H1 (cell line): Measurements from ENCODE around the gene C1orf21. TPM values are rescaled to one million over a fixed set of nuclear protein-coding genes. Genes with fewer than 3 reads are reported as not detected.

Experiments
- CTCF ChIA-PET: fragments of 300-600 bp; sonication (Branson Sonifier 250); formaldehyde crosslinking; loops from one replicate; lab custom pipeline; 2021; ENCODE audit not compliant: partially characterized antibody; lab: Charles Lee
- POLR2A ChIA-PET: fragments of 300-600 bp; sonication (Branson Sonifier 250); formaldehyde crosslinking; loops from one replicate; lab custom pipeline; 2021; ENCODE audit warnings: inconsistent platforms; ENCODE audit not compliant: partially characterized antibody; lab: Charles Lee
- DNase-seq, 2 experiments: peaks; one replicate each; pipeline versions ENCODE4 v3.0.0 to v3.0.0-alpha.2; 2010 to 2022; ENCODE audit warnings: low spot score in 2 of 2, low read depth in 1 of 2, mixed read lengths in 1 of 2
- FAIRE-seq: peaks from 2 replicates; lab custom pipeline; 2011; peaks lifted over from hg19 to GRCh38; lab: Jason Lieb, UNC
- H2AFZ ChIP-seq: 2 replicates; pipeline ENCODE4 v1.8.1; 2012; ENCODE audit warnings: low read length, inconsistent platforms
- H2AK5ac ChIP-seq: 2 replicates; pipeline ENCODE4 v1.6.1; 2013; ENCODE audit warnings: low read depth, low read length
- H2BK120ac ChIP-seq: replicated peaks from 2 replicates; pipeline ENCODE3; 2013; ENCODE audit warnings: low read depth, low read length, inconsistent platforms
- H2BK12ac ChIP-seq: 2 replicates; pipeline ENCODE4 v1.6.1; 2013; ENCODE audit warnings: low read depth, low read length
- H2BK15ac ChIP-seq: 2 replicates; pipeline ENCODE4 v1.6.1; 2013; ENCODE audit warnings: low read length
- H2BK20ac ChIP-seq: 2 replicates; pipeline ENCODE4 v1.6.1; 2013; ENCODE audit warnings: low read length
- H2BK5ac ChIP-seq: 2 replicates; pipeline ENCODE4 v1.6.1; 2013; ENCODE audit warnings: low read depth, low read length
- H3K14ac ChIP-seq: 2 replicates; pipeline ENCODE4 v1.6.1; 2013; ENCODE audit warnings: inconsistent platforms; ENCODE audit not compliant: insufficient read length
- H3K18ac ChIP-seq: 2 replicates; pipeline ENCODE4 v1.6.1; 2013; ENCODE audit warnings: low read length; ENCODE audit errors: extremely low read depth
- H3K23ac ChIP-seq: 2 replicates; pipeline ENCODE4 v1.6.1; 2013; ENCODE audit warnings: inconsistent platforms; ENCODE audit not compliant: insufficient read length
- H3K23me2 ChIP-seq: 2 replicates; pipeline ENCODE4 v1.6.1; 2013; ENCODE audit warnings: low read depth, low read length
- H3K27ac ChIP-seq: 2 replicates; pipeline ENCODE4 v1.6.1; 2011; ENCODE audit warnings: low read depth, low read length, inconsistent platforms
- H3K27me3 ChIP-seq, 4 experiments: replicated peaks in 1 of 4; 1 replicate in 1 of 4; 2 replicates in 3 of 4; pipeline versions ENCODE4 v1.6.1 to v1.8.1; 2011 to 2013; ENCODE audit warnings: low read length in 3 of 4, mild to moderate bottlenecking in 3 of 4, inconsistent platforms in 2 of 4, mixed read lengths in 2 of 4, moderate library complexity in 1 of 4; ENCODE audit not compliant: control insufficient read depth in 3 of 4, insufficient read depth in 3 of 4; ENCODE audit errors: extremely low read depth in 1 of 4
- H3K36me3 ChIP-seq, 4 experiments: 2 replicates each; pipeline versions ENCODE4 v1.6.1 to v1.8.1; 2011 to 2013; ENCODE audit warnings: mild to moderate bottlenecking in 4 of 4, low read length in 3 of 4, moderate library complexity in 2 of 4, control low read depth in 1 of 4, inconsistent platforms in 1 of 4; ENCODE audit not compliant: insufficient read depth in 4 of 4, control insufficient read depth in 2 of 4
- H3K4ac ChIP-seq: replicated peaks from 2 replicates; pipeline ENCODE3; 2013; ENCODE audit warnings: low read length, low read depth, mixed read lengths, inconsistent platforms; ENCODE audit not compliant: insufficient read length
- H3K4me1 ChIP-seq, 4 experiments: replicated peaks in 1 of 4; 1 replicate in 1 of 4; 2 replicates in 3 of 4; pipeline versions ENCODE4 v1.6.1 to v1.8.1; 2011 to 2013; ENCODE audit warnings: low read length in 3 of 4, inconsistent platforms in 2 of 4, mixed read lengths in 1 of 4; ENCODE audit not compliant: insufficient read depth in 4 of 4, control insufficient read depth in 3 of 4
- H3K4me2 ChIP-seq, 2 experiments: 2 replicates each; pipeline versions ENCODE4 v1.6.1 to v1.8.1; 2011 to 2013; ENCODE audit warnings: low read depth in 2 of 2, low read length in 2 of 2, control low read depth in 1 of 2, inconsistent platforms in 1 of 2, mild to moderate bottlenecking in 1 of 2; ENCODE audit not compliant: insufficient read depth in 1 of 2
- H3K4me3 ChIP-seq, 4 experiments: fragments of 200-600, 300-600 bp in 1 of 4; sonication (generic), shearing (Covaris generic), sonication (Bioruptor Twin) in 1 of 4; 2 replicates each; pipeline versions ENCODE4 v1.5.1 to v1.8.1; 2011 to 2016; ENCODE audit warnings: low read length in 4 of 4, low read depth in 3 of 4, control low read depth in 2 of 4, inconsistent platforms in 2 of 4, mild to moderate bottlenecking in 2 of 4, mixed read lengths in 1 of 4, moderate library complexity in 1 of 4; ENCODE audit not compliant: insufficient read depth in 2 of 4; ENCODE audit errors: extremely low read depth in 1 of 4
- H3K56ac ChIP-seq: replicated peaks from 2 replicates; pipeline ENCODE3; 2013; ENCODE audit warnings: low read depth, mild to moderate bottlenecking, mixed read lengths, low read length, inconsistent platforms; ENCODE audit not compliant: insufficient read length
- H3K79me1 ChIP-seq: 2 replicates; pipeline ENCODE4 v1.6.1; 2013; ENCODE audit warnings: low read depth, low read length, control low read depth
- H3K79me2 ChIP-seq, 2 experiments: 2 replicates each; pipeline versions ENCODE4 v1.6.1 to v1.8.1; 2012 to 2013; ENCODE audit warnings: low read length in 2 of 2, mild to moderate bottlenecking in 2 of 2, inconsistent platforms in 1 of 2; ENCODE audit not compliant: insufficient read depth in 2 of 2, control insufficient read depth in 1 of 2
- H3K9ac ChIP-seq, 4 experiments: replicated peaks in 1 of 4; 1 replicate in 1 of 4; 2 replicates in 3 of 4; pipeline versions ENCODE4 v1.6.1 to v1.8.1; 2011 to 2013; ENCODE audit warnings: low read depth in 3 of 4, low read length in 3 of 4, control low read depth in 2 of 4, mild to moderate bottlenecking in 2 of 4, moderate library complexity in 2 of 4, inconsistent platforms in 1 of 4; ENCODE audit errors: extremely low read depth in 1 of 4
- H3K9me3 ChIP-seq, 2 experiments: 2 replicates each; pipeline versions ENCODE4 v1.6.1 to v1.8.1; 2012 to 2013; ENCODE audit warnings: mild to moderate bottlenecking in 2 of 2, moderate library complexity in 2 of 2, control low read depth in 1 of 2, inconsistent platforms in 1 of 2, low read depth in 1 of 2, low read length in 1 of 2, mixed read lengths in 1 of 2; ENCODE audit not compliant: insufficient read depth in 2 of 2
- H4K20me1 ChIP-seq, 2 experiments: replicated peaks in 1 of 2; 2 replicates each; pipeline versions ENCODE3 to v1.8.1; 2011 to 2013; ENCODE audit warnings: inconsistent platforms in 2 of 2, low read length in 2 of 2, mild to moderate bottlenecking in 1 of 2; ENCODE audit not compliant: insufficient read depth in 2 of 2, control insufficient read depth in 1 of 2
- H4K5ac ChIP-seq: 2 replicates; pipeline ENCODE4 v1.6.1; 2013; ENCODE audit warnings: low read length, low read depth, mixed read lengths, inconsistent platforms; ENCODE audit not compliant: insufficient read length
- H4K8ac ChIP-seq: 2 replicates; pipeline ENCODE4 v1.8.0; 2013; ENCODE audit warnings: mild to moderate bottlenecking, moderate library complexity, low read length, inconsistent platforms; ENCODE audit not compliant: insufficient read depth; ENCODE audit errors: extremely low read depth
- H4K91ac ChIP-seq: replicated peaks from 2 replicates; pipeline ENCODE3; 2013; ENCODE audit warnings: low read length, mixed read lengths, inconsistent platforms; ENCODE audit not compliant: insufficient read length
- CBX5 ChIP-seq: fragments of 300-800, 300-1000 bp; sonication (generic); IDR thresholded peaks from 2 replicates; pipeline ENCODE4 v1.7.1; 2016; ENCODE audit warnings: antibody characterized with exemption, low read length, low read depth
- CBX8 ChIP-seq: fragments of 300-800, 300-1000 bp; sonication (generic); IDR thresholded peaks from 2 replicates; pipeline ENCODE4 v1.7.1; 2016; ENCODE audit warnings: low read depth, low read length, borderline replicate concordance
- CREB1 ChIP-seq: IDR thresholded peaks from 2 replicates; pipeline ENCODE4 v1.6.1; 2012; ENCODE audit warnings: inconsistent platforms
- CTBP2 ChIP-seq: IDR thresholded peaks from 2 replicates; pipeline ENCODE4 v1.7.0; 2011; ENCODE audit warnings: borderline replicate concordance, mild to moderate bottlenecking, moderate library complexity, mixed read lengths, low read length; ENCODE audit not compliant: insufficient read depth, insufficient read length
- E2F6 ChIP-seq: IDR thresholded peaks from 2 replicates; pipeline ENCODE4 v1.6.1; 2012; ENCODE audit warnings: inconsistent platforms
- GABPA ChIP-seq: IDR thresholded peaks from 2 replicates; pipeline ENCODE4 v1.6.1; 2011; ENCODE audit warnings: mild to moderate bottlenecking, low read length, moderate library complexity, borderline replicate concordance; ENCODE audit not compliant: insufficient read depth
- GTF2F1 ChIP-seq: IDR thresholded peaks from 2 replicates; pipeline ENCODE4 v1.6.1; 2012; ENCODE audit warnings: low read depth, low read length, improper control_type of control experiment, borderline replicate concordance
- MAFK ChIP-seq: IDR thresholded peaks from 2 replicates; pipeline ENCODE4 v1.6.1; 2012; ENCODE audit warnings: low read depth, mild to moderate bottlenecking, improper control_type of control experiment, low read length
- NRF1 ChIP-seq: IDR thresholded peaks from 2 replicates; pipeline ENCODE4 v1.6.1; 2011; ENCODE audit warnings: mild to moderate bottlenecking, low read depth, low read length, improper control_type of control experiment
- RBBP5 ChIP-seq: IDR thresholded peaks from 2 replicates; pipeline ENCODE4 v1.7.1; 2012; ENCODE audit warnings: low read depth, mild to moderate bottlenecking, inconsistent platforms, low read length, moderate library complexity, borderline replicate concordance
- SIX5 ChIP-seq: IDR thresholded peaks from 2 replicates; pipeline ENCODE4 v1.6.1; 2011; ENCODE audit warnings: mild to moderate bottlenecking, low read depth, low read length
- WGBS, 2 experiments: shearing (Covaris generic) in 1 of 2; methylation state at CpG; one replicate each; pipeline versions ENCODE4 v1.1.6 to v1.1.7; 2013 to 2015; ENCODE audit warnings: low lambda C conversion rate in 2 of 2, mixed read lengths in 2 of 2, inconsistent platforms in 1 of 2, low coverage in 1 of 2, missing lambda C conversion rate in 1 of 2; ENCODE audit not compliant: insufficient replicate concordance in 2 of 2, insufficient coverage in 1 of 2, insufficient read length in 1 of 2; ENCODE audit errors: extremely low coverage in 1 of 2, missing lambda C conversion rate in 1 of 2; 5-methylcytosine and 5-hydroxymethylcytosine counted together
- polyA plus RNA-seq, 7 experiments: library from polyadenylated mRNA; depleted of rRNA in 3 of 7; stranded (reverse) in 5 of 7; unstranded in 2 of 7; fragments of >200 nt in 5 of 7; fragments of 200-250 nt in 2 of 7; gene quantifications; 1 replicate in 5 of 7; 2 replicates in 1 of 7; 4 replicates in 1 of 7; pipeline versions ENCODE4 v1.2.1 to v1.2.3, GENCODE V29; 2011 to 2013; ENCODE audit warnings: missing spikeins in 2 of 7, mixed read lengths in 2 of 7
- total RNA-seq: library from RNA; stranded (reverse); fragmentation: NEBNext Ultra II Directional; extraction: Animal tissue kit (Norgen Biotek cat#: 25700); gene quantifications from 2 replicates; pipeline ENCODE4 v1.2.1, GENCODE V29; 2021

The C1orf21 gene
- total and polyA plus RNA-seq, 2 of the 8 experiments (the other 6 are each of a cell fraction or from before 2014, with no cell fraction given): 16.6 to 51.0 TPM

GRCh38 chr1:184626076-184627006, 239.5 kb downstream of the C1orf21 start:
- Histone ChIP-seq H3K4ac (no peak overlapping the region), H3K23me2 (no peaks in the 10 kb centered on the region), H2BK15ac (no peak overlapping the region), H4K91ac (no peak overlapping the region), H3K4me3 (no peak overlapping the region), H3K79me2 (no peaks in the 10 kb centered on the region), H3K36me3 (peaks cover 0 to 5% (median 0%) of the 10 kb centered on the region in 4 experiments; a peak in 3 of 8 replicates), H2AK5ac (no peak overlapping the region), H2BK12ac (no peak overlapping the region), H3K27ac (no peak overlapping the region), H2BK20ac (no peak overlapping the region), H3K4me1 (peaks cover 0 to 12% (median 0%) of the 10 kb centered on the region in 4 experiments; a peak in 3 of 7 replicates), H2BK5ac (no peak overlapping the region), H3K79me1 (no peaks in the 10 kb centered on the region; the same call in 1 of the 2 replicates), H3K4me2 (no peak overlapping the region), H3K9ac (no peak overlapping the region), H3K23ac (no peak overlapping the region), H2AFZ (no peak overlapping the region), H3K27me3 (no peaks in the 10 kb centered on the region), H3K14ac (no peak overlapping the region), H3K56ac (no peak overlapping the region), H3K9me3 (no peaks in the 10 kb centered on the region), H4K5ac (no peak overlapping the region), H3K18ac (no peak overlapping the region), H4K20me1 (peaks cover 0 to 3% of the 10 kb centered on the region in 2 experiments), H2BK120ac (no peak overlapping the region), H4K8ac (no peak overlapping the region)
- DNase-seq: no peak
- WGBS, 2 experiments: 91% methylated on average over 13 of the region's 13 CpGs; no CpG with 5 or more reads in 1 of the 2 experiments
- POLR2A ChIA-PET: no interaction called here
- no peak for FAIRE-seq
- CTCF ChIA-PET: interaction anchor here (0.6 to 2.2 kb wide), 6 partner anchors 7 to 673 kb away, joined by 3 to 8 read pairs (median 3); no protein-coding TSS in a partner anchor
- TF ChIP-seq CREB1 (no peak), CBX8 (no peak), CTBP2 (no peak), CBX5 (no peak), GTF2F1 (no peak), MAFK (no peak), GABPA (no peak), RBBP5 (no peak), E2F6 (no peak), NRF1 (no peak), SIX5 (no peak)
